Psoas muscle (tissue), 8 donors: ENCODE results near the gene CLIP1. TPM values are rescaled to one million over a fixed set of nuclear protein-coding genes. Genes with fewer than 3 reads are reported as not detected.
"Not testable (repeated sequence)": the region's sequence is repeated elsewhere in the genome, so short reads cannot be mapped to it uniquely, and the experiment has no call there.

Experiments used
- ATAC-seq, 4 donors: fragments of 200-7000 bp; cut with Tn5 transposase; one replicate each; pipeline ENCODE4 v1.9.1; 2020; ENCODE audit warnings: moderate library complexity in 3 of 4, mild to moderate bottlenecking in 2 of 4
- DNase-seq, 2 donors: peaks; one replicate each; pipeline ENCODE4 v3.0.0-alpha.2; 2020
- H3K27ac ChIP-seq: fragments of 200-600 bp; one replicate; pipeline ENCODE4 v1.8.0; 2022
- H3K27me3 ChIP-seq, 3 donors: fragments of 200-600 bp in 1 of 3; one replicate each; pipeline versions ENCODE4 v1.6.1 to v1.8.0; 2013 to 2022; ENCODE audit warnings: low read length in 2 of 3, mild to moderate bottlenecking in 2 of 3, moderate library complexity in 1 of 3; ENCODE audit not compliant: insufficient read depth in 3 of 3
- H3K36me3 ChIP-seq, 2 donors: fragments of 200-600 bp in 1 of 2; one replicate each; pipeline versions ENCODE4 v1.6.1 to v1.8.0; 2013 to 2022; ENCODE audit warnings: low read depth in 1 of 2, mild to moderate bottlenecking in 1 of 2, moderate library complexity in 1 of 2; ENCODE audit not compliant: insufficient read depth in 1 of 2
- H3K4me1 ChIP-seq: fragments of 200-600 bp; one replicate; pipeline ENCODE4 v1.8.0; 2022
- H3K4me3 ChIP-seq: fragments of 200-600 bp; one replicate; pipeline ENCODE4 v1.8.0; 2022; ENCODE audit warnings: mild to moderate bottlenecking
- H3K9me3 ChIP-seq: fragments of 200-600 bp; one replicate; pipeline ENCODE4 v1.8.0; 2022
- CTCF ChIP-seq: fragments of 200-600 bp; IDR thresholded peaks from one replicate; pipeline ENCODE4 v1.8.0; 2022; ENCODE audit warnings: antibody characterized with exemption
- WGBS, 3 donors: extraction: QIAGEN DNeasy Blood & Tissue Kit; methylation state at CpG; one replicate each; pipeline versions ENCODE4 v1.1.6 to v1.1.7; 2013; 5-methylcytosine and 5-hydroxymethylcytosine counted together
- intact Hi-C, 2 donors: fragments of 100-400 bp; cut with DNase I; formaldehyde crosslinking; loops; one replicate each; pipeline versions ENCODE4 v1.11.0 to v1.14.2; 2022
- polyA plus RNA-seq, 3 donors: library from polyadenylated mRNA; stranded (reverse); fragments of 200-250 nt; gene quantifications; one replicate each; pipeline ENCODE4 v1.2.3, GENCODE V29; 2013
- total RNA-seq, 4 donors: library from RNA; stranded (reverse); fragmentation: NEBNext Ultra II Directional in 2 of 4; extraction: Animal tissue kit (Norgen Biotek cat#: 25700) in 2 of 4; gene quantifications; one replicate each; pipeline versions ENCODE4 v1.2.1 to v1.2.4, GENCODE V29; 2021 to 2023
- donor health status: healthy with polysubstance abuse.
- donor health status: DM: no; HTN: no; CAD: no; lungs with moderate emphysema.
- donor health status: Bipolar disorder and iron deficiency.
- donor health status: healthy.
- donor health status: DM: yes; HTN: yes; CAD: no.
- donor health status: DM: no; HTN: no; CAD: no.
- donor health status: DM: no; HTN: no; CAD: no.
- donor health status: DM: yes; HTN: yes; CAD: no.

Gene CLIP1
- total and polyA plus RNA-seq, 7 donors, result 235 to 639 (median 458) TPM

GRCh38 chr12:122363782-122364181 lies 58.7 kb downstream of the CLIP1 start:
- no peak overlapping the region for H3K4me3 ChIP-seq
- peaks cover 3 to 51% of the 10 kb centered on the region in 2 donors for H3K36me3 ChIP-seq
- TF ChIP-seq CTCF, result no peak
- WGBS, 3 donors, result 30 to 50% (median 34%) methylated on average over 9 of the region's 9 CpGs
- peak; percentile 72 to 88 for DNase-seq
- H3K9me3 ChIP-seq, result no peaks in the 10 kb centered on the region
- no peaks in the 10 kb centered on the region for H3K27me3 ChIP-seq
- ATAC-seq, result peak; percentile 66 to 85 (median 83)
- intact Hi-C loops, result no loop called here
- H3K27ac ChIP-seq, result peak overlapping the region; percentile 89
- H3K4me1 ChIP-seq, result peaks cover 53% of the 10 kb centered on the region

GRCh38 chr12:122362755-122363154 lies 59.7 kb downstream of the CLIP1 start:
- intact Hi-C loops, result no loop called here
- no peaks in the 10 kb centered on the region for H3K27me3 ChIP-seq
- no peak for DNase-seq
- H3K36me3 ChIP-seq, result peaks cover 0 to 57% of the 10 kb centered on the region in 2 donors
- no peak overlapping the region for H3K4me3 ChIP-seq
- no peak for ATAC-seq
- H3K4me1 ChIP-seq, result peaks cover 43% of the 10 kb centered on the region
- H3K27ac ChIP-seq, result peak overlapping the region; percentile 89
- H3K9me3 ChIP-seq, result no peaks in the 10 kb centered on the region
- no peak for TF ChIP-seq CTCF
- WGBS, 3 donors, result 73 to 86% (median 82%) methylated on average over 1 of the region's 1 CpG

GRCh38 chr12:122358403-122358802 lies 64.1 kb downstream of the CLIP1 start:
- Histone ChIP-seq H3K36me3 (peaks cover 7 to 77% of the 10 kb centered on the region in 2 donors), H3K4me1 (peaks cover 13% of the 10 kb centered on the region)
- H3K4me3 ChIP-seq, H3K9me3 ChIP-seq, H3K27me3 ChIP-seq, H3K27ac ChIP-seq, ATAC-seq, intact Hi-C loops, DNase-seq: not testable (repeated sequence)
- WGBS, 3 donors, result 94 to 100% (median 94%) methylated on average over 2 of the region's 2 CpGs

GRCh38 chr12:122357536-122357935 lies 64.9 kb downstream of the CLIP1 start:
- H3K9me3 ChIP-seq, H3K4me3 ChIP-seq, H3K27ac ChIP-seq, ATAC-seq, H3K27me3 ChIP-seq, DNase-seq, intact Hi-C loops, H3K4me1 ChIP-seq: not testable (repeated sequence)
- 90 to 94% methylated on average over 2 to 30 of the region's 32 CpGs; no CpG with 5 or more reads in 1 of the 3 donors for WGBS, 3 donors
- peaks cover 12 to 77% of the 10 kb centered on the region in 2 donors for H3K36me3 ChIP-seq

- intact Hi-C loops, result not testable (repeated sequence)
Measured at GRCh38 chr12:122356991-122357390, 65.5 kb downstream of the CLIP1 start.

GRCh38 chr12:122356192-122356635 lies 66.3 kb downstream of the CLIP1 start:
- intact Hi-C loops, result no loop called here
- ATAC-seq (peak; percentile 63 to 77 (median 72)), DNase-seq (no peak)
- Histone ChIP-seq H3K4me3 (no peak overlapping the region), H3K27me3 (no peaks in the 10 kb centered on the region), H3K36me3 (peaks cover 14 to 80% of the 10 kb centered on the region in 2 donors), H3K9me3 (no peaks in the 10 kb centered on the region), H3K27ac (peak overlapping the region; percentile 71), H3K4me1 (peaks cover 9% of the 10 kb centered on the region)
- TF ChIP-seq CTCF, result peak; percentile 72
- WGBS, 3 donors, result 39 to 46% (median 42%) methylated on average over 3 of the region's 3 CpGs

More at GRCh38 chr12:122356991-122357390, 65.5 kb downstream of the CLIP1 start:
- H3K36me3 ChIP-seq, result peaks cover 14 to 80% of the 10 kb centered on the region in 2 donors
- not testable (repeated sequence) for H3K27me3 ChIP-seq, H3K4me1 ChIP-seq, ATAC-seq, DNase-seq, H3K9me3 ChIP-seq, H3K27ac ChIP-seq, H3K4me3 ChIP-seq
- WGBS, 3 donors, result 97 to 98% (median 97%) methylated on average over 6 to 27 of the region's 27 CpGs
